Ammon's horn (tissue), 1 donor: ENCODE data around the gene RAI14.

ENCODE experiments used
- DNase-seq: peaks from one replicate; pipeline ENCODE4 v3.0.0-alpha.2; 2016; ENCODE audit warnings: low spot score

RAI14 gene

GRCh38 chr5:34648039-34648839 lies 7.9 kb upstream of the RAI14 start:
- DNase-seq: no peak

GRCh38 chr5:34648840-34649158 lies 7.3 kb upstream of the RAI14 start:
- DNase-seq: no peak

GRCh38 chr5:34651791-34652190 lies 4.3 kb upstream of the RAI14 start:
- no peak for DNase-seq

- no peak for DNase-seq
Observed at GRCh38 chr5:34652466-34652865, 3.7 kb upstream of the RAI14 start.

GRCh38 chr5:34652914-34653313 lies 3.2 kb upstream of the RAI14 start:
- DNase-seq: no peak

GRCh38 chr5:34653708-34654107 lies 2.4 kb upstream of the RAI14 start:
- no peak for DNase-seq

GRCh38 chr5:34655354-34655991 lies 655 bp upstream of the RAI14 start:
- DNase-seq: peak; percentile 70

GRCh38 chr5:34656700-34657273 lies 659 bp downstream of the RAI14 start:
- DNase-seq: no peak

- peak; percentile 18 for DNase-seq
Observed at GRCh38 chr5:34657274-34657921, 1.3 kb downstream of the RAI14 start.

GRCh38 chr5:34657988-34658387 lies 1.9 kb downstream of the RAI14 start:
- DNase-seq: no peak

GRCh38 chr5:34659168-34659567 lies 3.0 kb downstream of the RAI14 start:
- DNase-seq: no peak

- DNase-seq: no peak
Observed at GRCh38 chr5:34660444-34660843, 4.3 kb downstream of the RAI14 start.

- no peak for DNase-seq
Observed at GRCh38 chr5:34663771-34664496, 7.8 kb downstream of the RAI14 start.

- DNase-seq: no peak
Observed at GRCh38 chr5:34666392-34667080, 10.4 kb downstream of the RAI14 start.

- DNase-seq: no peak
Observed at GRCh38 chr5:34667705-34668104, 11.6 kb downstream of the RAI14 start.

GRCh38 chr5:34669931-34670516 lies 13.9 kb downstream of the RAI14 start:
- DNase-seq: no peak

- DNase-seq: no peak
Observed at GRCh38 chr5:34672196-34672595, 16.1 kb downstream of the RAI14 start.

- DNase-seq: no peak
Observed at GRCh38 chr5:34673463-34674125, 17.5 kb downstream of the RAI14 start.

- DNase-seq: no peak
Observed at GRCh38 chr5:34674187-34674586, 18.1 kb downstream of the RAI14 start.

GRCh38 chr5:34675857-34676256 lies 19.7 kb downstream of the RAI14 start:
- DNase-seq: no peak

GRCh38 chr5:34676416-34676815 lies 20.3 kb downstream of the RAI14 start:
- DNase-seq: no peak
